ACC112 (cell line): ENCODE results near the gene CXCR4.
"Not testable (repeated sequence)": the region's sequence is repeated elsewhere in the genome, so short reads cannot be mapped to it uniquely, and the experiment has no call there.

ENCODE experiments used
- H2AFZ ChIP-seq: fragments of 200-600 bp; sonication (generic); one replicate; pipeline ENCODE4 v1.6.0; 2017; ENCODE audit warnings: antibody characterized with exemption, low read length; ENCODE audit not compliant: unreplicated experiment
- H3K27ac ChIP-seq: fragments of 200-600 bp; sonication (generic); 2 replicates; pipeline ENCODE4 v1.5.1; 2014; ENCODE audit warnings: low read depth, mild to moderate bottlenecking, antibody characterized with exemption, low read length, moderate library complexity
- H3K27me3 ChIP-seq: fragments of 200-600 bp; sonication (generic); 2 replicates; pipeline ENCODE4 v1.6.1; 2014; ENCODE audit warnings: mild to moderate bottlenecking, antibody characterized with exemption, low read length, moderate library complexity, mixed read lengths; ENCODE audit not compliant: insufficient read depth
- H3K36me3 ChIP-seq: fragments of 200-600 bp; sonication (generic); 2 replicates; pipeline ENCODE4 v1.6.1; 2016; ENCODE audit warnings: mild to moderate bottlenecking, antibody characterized with exemption, low read length, moderate library complexity, mixed read lengths; ENCODE audit not compliant: insufficient read depth
- H3K4me1 ChIP-seq: fragments of 200-600 bp; sonication (generic); one replicate; pipeline ENCODE4 v1.6.1; 2016; ENCODE audit warnings: low read length, mixed read lengths; ENCODE audit not compliant: insufficient read depth, unreplicated experiment, control insufficient read depth
- H3K4me3 ChIP-seq: fragments of 200-600 bp; sonication (generic); 2 replicates; pipeline ENCODE4 v1.5.1; 2014; ENCODE audit warnings: mild to moderate bottlenecking, low read depth, low read length
- H3K79me2 ChIP-seq: fragments of 200-600 bp; sonication (generic); one replicate; pipeline ENCODE4 v1.6.0; 2016; ENCODE audit warnings: low read length; ENCODE audit not compliant: control insufficient read depth, unreplicated experiment, insufficient read depth

The CXCR4 gene

DNA sequence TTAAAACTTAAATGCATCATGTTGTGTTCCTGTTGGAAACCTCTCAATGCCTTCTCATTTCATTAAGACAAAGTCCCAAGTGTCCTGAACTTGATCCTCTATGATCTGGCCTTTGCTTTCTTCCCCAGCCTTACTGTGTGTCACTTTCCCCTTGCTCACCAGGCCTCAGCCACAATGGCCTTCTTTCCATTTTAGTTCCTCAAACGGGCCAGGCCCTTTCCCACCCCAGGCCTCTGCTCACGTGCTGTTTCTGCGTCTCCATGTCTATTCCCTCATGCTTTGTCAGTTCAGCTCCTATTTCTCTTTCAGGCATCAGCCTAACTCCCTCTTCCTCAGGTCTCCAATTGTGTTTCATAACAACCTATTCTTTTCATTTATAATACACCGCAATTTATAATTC, 19.5 kb downstream of the CXCR4 start:
- H3K79me2 ChIP-seq, result no peaks in the 10 kb centered on the region
- no peak overlapping the region for H2AFZ ChIP-seq
- H3K27me3 ChIP-seq, result peaks cover 3% of the 10 kb centered on the region
- H3K27ac ChIP-seq, result no peak overlapping the region
- no peak overlapping the region for H3K4me3 ChIP-seq
- no peaks in the 10 kb centered on the region for H3K36me3 ChIP-seq
- H3K4me1 ChIP-seq, result no peaks in the 10 kb centered on the region

GRCh38 chr2:136093583-136093982, 24.4 kb downstream of the CXCR4 start:
- Histone ChIP-seq H3K36me3 (no peaks in the 10 kb centered on the region), H3K4me1 (no peaks in the 10 kb centered on the region), H3K27me3 (peaks cover 12% of the 10 kb centered on the region), H3K4me3 (no peak overlapping the region), H3K27ac (no peak overlapping the region), H2AFZ (no peak overlapping the region), H3K79me2 (no peaks in the 10 kb centered on the region)

GRCh38 chr2:136091899-136092298, 26.1 kb downstream of the CXCR4 start:
- Histone ChIP-seq H3K4me3 (no peak overlapping the region), H2AFZ (no peak overlapping the region), H3K4me1 (no peaks in the 10 kb centered on the region), H3K79me2 (no peaks in the 10 kb centered on the region), H3K27me3 (peaks cover 12% of the 10 kb centered on the region), H3K36me3 (no peaks in the 10 kb centered on the region), H3K27ac (no peak overlapping the region)

- not testable (repeated sequence) for H3K79me2 ChIP-seq, H3K36me3 ChIP-seq, H3K4me1 ChIP-seq, H2AFZ ChIP-seq, H3K27ac ChIP-seq, H3K4me3 ChIP-seq
- H3K27me3 ChIP-seq, result peaks cover 12% of the 10 kb centered on the region
Observed at GRCh38 chr2:136087901-136088460, 30.0 kb downstream of the CXCR4 start.

GRCh38 chr2:136086253-136087016, 31.5 kb downstream of the CXCR4 start:
- Histone ChIP-seq H3K27me3 (peaks cover 6% of the 10 kb centered on the region; the same call in 1 of the 2 replicates), H3K27ac (no peak overlapping the region), H3K4me1 (no peaks in the 10 kb centered on the region), H3K36me3 (no peaks in the 10 kb centered on the region), H3K79me2 (no peaks in the 10 kb centered on the region), H2AFZ (no peak overlapping the region), H3K4me3 (no peak overlapping the region)

DNA sequence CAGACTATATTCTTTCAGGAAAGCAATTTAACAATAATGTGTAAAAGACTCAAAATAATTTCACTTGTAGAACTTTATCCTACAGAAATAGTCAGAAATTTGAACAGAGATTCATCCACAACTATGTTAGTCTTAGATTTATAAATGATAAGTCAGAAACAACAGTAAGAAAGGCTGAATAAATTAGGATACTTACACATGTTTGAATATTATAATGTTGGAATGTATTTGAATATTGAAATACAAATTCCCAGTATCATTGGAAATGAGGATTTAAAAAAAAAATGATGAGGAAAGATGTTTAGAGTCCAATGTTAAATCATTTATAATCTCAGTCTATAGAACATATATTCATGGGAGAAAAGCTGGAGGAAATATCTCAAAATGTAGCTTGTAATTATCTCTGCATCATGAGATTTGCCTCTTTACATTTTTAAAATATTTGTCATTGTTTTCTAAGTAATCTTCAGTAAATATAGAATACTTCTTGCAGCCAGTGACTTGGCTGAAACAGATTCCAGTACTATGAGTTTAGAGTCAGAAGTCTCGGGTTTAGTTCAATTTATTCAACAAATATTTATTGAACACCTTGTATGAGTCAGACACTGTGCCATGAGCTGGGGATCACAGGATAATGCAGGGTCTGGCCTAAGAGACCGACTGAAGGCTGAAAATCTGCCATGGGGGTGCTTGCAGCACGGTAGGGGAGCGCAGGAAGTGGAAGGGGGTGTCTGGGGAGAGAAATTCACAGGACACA, 32.3 kb downstream of the CXCR4 start:
- Histone ChIP-seq H3K4me3 (no peak overlapping the region), H2AFZ (no peak overlapping the region), H3K27me3 (peaks cover 6% of the 10 kb centered on the region; the same call in 1 of the 2 replicates), H3K79me2 (no peaks in the 10 kb centered on the region), H3K4me1 (no peaks in the 10 kb centered on the region), H3K27ac (no peak overlapping the region), H3K36me3 (no peaks in the 10 kb centered on the region)

GRCh38 chr2:136081582-136082210, 36.3 kb downstream of the CXCR4 start:
- H3K79me2 ChIP-seq, result no peaks in the 10 kb centered on the region
- H3K27me3 ChIP-seq, result peaks cover 6% of the 10 kb centered on the region
- H3K27ac ChIP-seq, result no peak overlapping the region
- H3K36me3 ChIP-seq, result no peaks in the 10 kb centered on the region
- no peaks in the 10 kb centered on the region for H3K4me1 ChIP-seq
- no peak overlapping the region for H3K4me3 ChIP-seq
- no peak overlapping the region for H2AFZ ChIP-seq

DNA sequence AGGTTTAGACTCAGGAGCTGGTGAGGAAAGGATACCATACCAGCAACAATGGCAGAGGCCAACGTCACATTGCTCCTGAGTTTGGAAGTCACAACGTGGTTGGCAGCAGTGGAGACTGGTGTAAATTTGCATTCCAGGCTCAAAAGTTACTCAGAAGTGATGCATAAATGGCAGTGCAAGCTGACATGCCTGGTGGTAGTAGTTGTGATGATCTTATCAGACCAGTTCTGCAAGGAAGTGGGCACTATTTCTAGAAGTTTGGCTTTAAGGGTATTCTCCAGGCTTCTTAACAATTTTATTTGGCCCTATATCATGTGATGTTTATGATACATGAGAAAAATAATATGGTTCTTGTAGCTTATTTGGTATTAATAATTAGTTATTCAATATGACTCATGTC, 37.8 kb downstream of the CXCR4 start:
- Histone ChIP-seq H3K4me3 (no peak overlapping the region), H3K79me2 (no peaks in the 10 kb centered on the region), H3K27me3 (peaks cover 20% of the 10 kb centered on the region), H3K27ac (no peak overlapping the region), H3K36me3 (no peaks in the 10 kb centered on the region), H2AFZ (no peak overlapping the region), H3K4me1 (no peaks in the 10 kb centered on the region)

DNA sequence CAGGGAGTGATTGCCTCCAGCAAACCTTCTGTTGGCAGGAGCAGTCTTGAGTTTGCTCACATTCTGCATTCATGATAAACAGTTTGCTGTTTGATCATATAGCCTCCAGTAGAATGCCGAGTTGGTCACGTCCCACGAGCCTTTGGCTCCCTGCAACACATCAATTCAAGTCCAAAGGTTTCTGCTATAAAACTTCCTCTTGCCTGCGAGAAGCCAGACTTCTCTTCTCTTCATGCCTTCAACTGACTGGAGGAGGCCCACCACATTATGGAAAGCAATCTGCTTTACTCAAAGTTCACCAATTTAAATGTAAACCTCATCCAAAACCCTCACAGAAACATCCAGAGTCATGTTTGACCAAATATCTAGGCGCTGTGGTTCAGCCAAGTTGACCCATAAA, 40.8 kb downstream of the CXCR4 start:
- Histone ChIP-seq H2AFZ (no peak overlapping the region), H3K79me2 (no peaks in the 10 kb centered on the region), H3K4me1 (no peaks in the 10 kb centered on the region), H3K27me3 (peaks cover 34% of the 10 kb centered on the region), H3K27ac (no peak overlapping the region), H3K36me3 (no peaks in the 10 kb centered on the region), H3K4me3 (no peak overlapping the region)

DNA sequence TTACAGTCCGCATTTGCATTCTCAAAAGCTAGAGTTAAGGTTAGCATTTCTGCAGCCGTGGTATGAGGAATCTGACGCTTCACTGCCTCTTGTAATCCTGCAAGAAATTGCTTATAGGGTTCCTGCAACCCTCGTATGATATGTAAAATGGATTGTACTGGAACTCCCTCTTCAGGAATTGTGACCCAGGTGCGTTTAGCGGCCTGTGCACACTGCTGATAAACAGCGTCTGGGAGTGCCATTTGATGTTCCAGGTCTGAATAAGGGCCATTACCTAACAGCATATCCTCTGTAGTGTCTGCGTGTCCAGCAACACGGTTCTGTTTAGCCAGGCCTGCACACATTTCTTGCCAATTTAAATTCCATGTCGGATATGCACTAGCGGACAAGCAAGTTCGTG, 42.5 kb downstream of the CXCR4 start:
- Histone ChIP-seq H3K79me2 (no peaks in the 10 kb centered on the region), H3K27ac (no peak overlapping the region), H3K4me1 (no peaks in the 10 kb centered on the region), H3K36me3 (no peaks in the 10 kb centered on the region), H3K27me3 (peaks cover 37% of the 10 kb centered on the region), H2AFZ (no peak overlapping the region), H3K4me3 (no peak overlapping the region)
